Embryonic facial prominence (tissue), 1 donor: ENCODE results near the gene PRKG1.
"Not testable (repeated sequence)": the region's sequence is repeated elsewhere in the genome, so short reads cannot be mapped to it uniquely, and the experiment has no call there.

Source experiments
- DNase-seq: peaks from one replicate; pipeline ENCODE4 v3.0.0-alpha.2; 2016; ENCODE audit errors: extremely low spot score

The PRKG1 gene

DNA sequence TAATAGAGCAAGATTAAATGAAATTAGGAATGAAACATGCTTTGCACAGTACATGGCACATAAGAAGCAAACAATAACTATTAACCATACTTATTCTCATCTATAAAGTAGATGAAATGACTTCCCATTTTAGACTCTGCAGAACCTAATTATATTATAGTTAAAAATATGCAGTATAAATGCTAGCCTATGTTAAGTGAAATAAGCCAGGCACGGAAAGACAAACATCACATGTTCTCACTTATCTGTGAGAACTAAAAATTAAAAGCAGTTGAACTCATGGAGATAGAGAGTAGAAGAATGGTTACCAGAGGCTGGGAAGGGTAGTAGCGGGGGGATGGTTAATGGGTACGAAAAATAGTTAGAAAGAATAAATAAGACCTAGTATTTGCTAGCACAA is 247.0 kb downstream of the PRKG1 start:
- DNase-seq = no peak

DNA sequence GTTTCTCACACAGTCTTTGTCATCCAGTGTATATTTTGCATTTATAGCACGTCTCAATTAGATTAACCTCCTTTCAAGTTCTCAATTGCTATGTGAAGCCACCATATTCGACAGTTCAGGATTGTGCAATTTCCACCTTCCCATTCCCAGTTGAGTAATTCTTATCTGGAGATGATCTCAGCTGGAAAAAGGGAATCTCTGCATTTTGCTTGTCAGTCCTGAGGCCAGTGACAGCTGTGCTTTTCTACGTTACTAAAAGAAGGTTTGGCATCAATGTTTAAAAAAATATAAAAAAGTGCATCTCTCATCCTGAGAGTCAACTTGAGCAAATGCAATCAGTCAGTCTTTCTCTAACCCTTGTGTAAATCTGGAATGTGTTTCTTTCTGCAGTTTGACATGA is 247.7 kb downstream of the PRKG1 start:
- no peak for DNase-seq

DNA sequence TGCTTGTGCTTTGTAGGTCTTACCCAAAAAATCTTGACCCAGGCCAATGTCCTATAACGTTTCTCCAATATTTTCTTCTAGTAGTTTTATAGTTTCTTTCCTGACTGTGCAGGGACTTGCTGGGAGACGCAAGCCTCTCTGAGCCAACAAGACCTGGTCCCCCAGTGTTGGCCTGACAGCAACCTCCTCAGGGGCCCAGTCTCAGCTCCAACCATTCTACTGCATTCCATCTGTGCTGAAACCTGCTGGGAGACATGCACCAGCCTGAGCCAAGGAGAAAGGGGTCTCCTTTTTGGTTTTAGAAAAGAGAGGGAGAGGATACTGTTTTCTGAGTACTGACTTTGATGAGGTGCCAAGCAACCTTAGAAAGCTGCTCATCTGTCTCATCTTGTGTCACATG is 251.4 kb downstream of the PRKG1 start:
- no peak for DNase-seq

DNA sequence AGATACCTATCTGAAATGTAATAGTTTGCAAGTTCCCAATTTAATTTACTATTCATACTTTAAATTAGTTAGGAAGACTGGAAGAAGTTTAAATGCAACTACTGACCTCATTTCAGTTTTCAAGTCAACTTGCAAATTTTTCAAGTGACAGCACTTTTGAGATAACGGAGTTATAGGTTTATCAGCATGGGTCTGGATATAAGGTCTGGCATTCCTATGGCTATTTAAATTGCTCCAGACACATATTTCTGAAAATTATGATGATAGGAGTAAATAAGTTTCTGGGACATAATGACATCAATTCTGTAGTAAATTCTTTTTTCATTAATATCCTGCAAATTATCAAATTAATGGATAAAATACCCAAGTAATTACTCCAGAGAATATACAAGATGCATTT is 251.9 kb downstream of the PRKG1 start:
- no peak for DNase-seq

DNA sequence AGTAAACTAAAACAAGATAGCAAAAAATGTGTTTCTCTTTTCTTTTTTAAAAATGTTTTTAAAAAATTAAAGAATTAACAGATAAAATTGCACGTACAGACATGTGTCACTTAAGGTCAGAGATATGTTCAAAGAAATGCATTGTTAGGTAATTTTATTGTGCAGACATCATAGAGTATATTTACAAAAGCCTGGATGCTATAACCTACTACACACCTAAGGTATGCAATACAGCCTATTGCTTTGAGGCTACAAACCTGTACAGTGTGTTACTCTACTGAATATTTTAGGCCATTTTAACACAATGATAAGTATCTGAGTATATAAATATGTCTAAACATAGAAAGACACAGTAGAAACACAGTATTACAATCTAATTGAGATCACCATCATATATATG is 253.1 kb downstream of the PRKG1 start:
- no peak for DNase-seq

DNA sequence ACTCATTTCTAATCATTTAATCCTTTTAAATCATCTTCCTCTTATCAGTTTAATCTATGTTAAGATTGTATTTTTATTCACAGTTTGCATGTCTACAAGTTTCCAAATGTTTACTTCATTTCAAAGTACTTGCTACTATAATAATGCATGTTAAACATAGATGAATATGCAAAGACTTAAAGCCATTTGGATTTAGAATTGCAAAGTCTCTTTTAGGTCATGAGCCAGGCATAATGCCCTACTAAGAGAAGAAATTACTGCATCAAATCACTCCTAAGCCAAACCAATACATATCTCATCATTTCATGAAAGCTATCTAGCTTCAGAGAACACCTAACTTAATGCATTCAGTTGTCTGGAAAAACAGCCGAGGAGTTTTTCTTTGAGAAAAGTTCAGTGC is 266.1 kb downstream of the PRKG1 start:
- no peak for DNase-seq

DNA sequence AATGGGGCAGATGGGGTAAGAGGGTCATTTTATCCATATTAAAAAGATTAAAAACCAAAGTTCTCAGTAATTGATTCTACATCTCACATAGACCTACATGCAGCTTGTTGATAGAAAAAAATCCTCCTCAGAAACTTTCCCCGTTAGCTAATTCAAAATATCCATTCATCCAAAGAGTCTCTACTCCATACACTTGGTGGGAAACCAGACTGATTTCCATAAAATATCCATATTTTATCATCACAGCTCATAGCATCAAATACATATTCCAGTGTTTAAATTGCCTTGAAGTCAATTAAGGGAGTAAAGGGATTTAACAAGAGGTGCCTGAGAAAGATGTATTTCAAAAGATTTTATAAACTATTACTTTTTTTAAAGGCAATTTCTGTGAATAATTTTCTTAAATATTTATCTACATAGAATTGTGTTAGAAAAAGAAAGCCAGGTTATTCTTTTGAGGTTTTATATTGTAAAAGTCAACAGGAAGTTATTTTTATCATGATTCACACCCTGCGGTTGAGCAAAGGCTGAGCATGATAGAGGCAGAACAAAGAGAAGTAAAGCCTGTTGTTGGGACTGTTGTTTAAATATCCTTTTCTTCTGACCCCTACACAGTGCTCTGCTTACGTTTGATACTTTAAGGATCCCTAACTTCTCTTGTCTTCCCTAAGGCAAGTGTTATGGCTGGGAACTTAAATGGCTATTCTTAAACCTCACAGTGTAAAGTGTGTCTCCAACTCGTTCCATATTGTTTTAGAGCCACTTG is 266.7 kb downstream of the PRKG1 start:
- DNase-seq = no peak

DNA sequence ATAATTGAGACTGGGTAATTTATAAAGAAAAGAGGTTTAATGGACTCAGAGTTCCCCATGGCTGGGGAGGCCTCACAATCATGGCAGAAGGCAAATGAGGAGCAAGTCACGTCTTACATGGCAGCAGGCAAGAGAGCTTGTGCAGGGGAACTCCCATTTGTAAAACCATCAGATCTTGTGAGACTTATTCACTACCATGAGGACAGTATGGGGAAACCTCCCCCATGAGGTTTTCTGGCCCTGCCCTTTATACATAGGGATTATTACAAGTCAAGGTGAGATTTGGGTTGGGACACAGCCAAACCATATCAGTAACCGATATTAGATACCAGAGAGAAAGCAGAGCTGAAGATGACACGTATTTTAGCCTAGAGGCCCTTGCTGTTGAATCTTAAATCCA is 267.5 kb downstream of the PRKG1 start:
- DNase-seq = not testable (repeated sequence)

DNA sequence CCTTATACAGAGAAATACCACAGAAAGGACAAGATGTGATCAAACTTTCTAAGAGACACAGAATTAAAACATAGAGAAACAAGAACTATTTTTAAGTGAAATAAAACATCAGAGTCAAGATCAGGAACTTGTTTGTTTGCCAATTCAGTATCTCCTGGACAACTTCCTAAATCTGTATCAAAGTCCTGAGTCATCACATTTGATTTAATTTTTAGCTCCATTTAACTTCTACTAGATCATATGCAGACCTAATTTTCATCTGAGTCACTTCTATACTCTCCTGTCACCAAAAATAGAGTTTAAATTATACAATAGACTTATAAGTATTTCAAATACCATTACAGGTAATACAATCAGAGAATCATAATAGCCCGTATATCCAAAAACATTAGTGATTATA is 268.1 kb downstream of the PRKG1 start:
- DNase-seq = no peak

DNA sequence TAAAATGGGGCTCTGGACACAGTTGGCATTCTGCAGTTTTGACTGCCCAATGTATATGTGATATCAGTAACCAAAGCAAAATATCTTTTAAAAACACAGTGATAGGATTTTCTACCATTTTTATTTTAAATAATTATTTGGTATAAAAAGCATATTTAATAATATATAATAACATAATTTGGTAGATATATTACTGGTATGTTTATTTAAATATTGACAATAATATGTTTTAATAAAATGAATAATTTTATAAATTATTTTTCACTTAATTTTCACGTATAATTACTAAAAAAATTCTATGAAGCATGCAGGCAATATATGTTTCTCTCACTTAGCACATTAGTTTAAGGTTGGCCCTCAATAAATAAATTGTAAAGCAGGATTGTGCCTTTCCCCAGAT is 269.1 kb downstream of the PRKG1 start:
- DNase-seq = no peak

DNA sequence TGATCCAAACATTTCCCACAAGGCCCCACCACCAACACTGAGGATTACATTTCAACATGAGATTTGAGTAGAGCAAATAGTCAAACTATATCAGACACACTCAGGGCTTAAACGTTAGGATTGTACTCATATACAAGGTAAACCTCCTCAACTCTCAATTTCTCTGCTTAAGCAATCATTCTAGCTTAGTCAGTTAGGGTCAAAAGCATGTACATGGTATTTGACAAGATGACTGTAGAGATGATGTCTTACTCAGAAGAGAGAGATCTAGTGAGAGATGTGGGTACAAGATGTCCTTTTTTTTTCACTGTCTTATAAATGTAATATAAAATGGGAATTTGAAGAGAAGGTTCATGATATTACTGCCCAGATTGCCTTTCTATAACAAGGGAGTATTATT is 270.1 kb downstream of the PRKG1 start:
- DNase-seq = no peak

DNA sequence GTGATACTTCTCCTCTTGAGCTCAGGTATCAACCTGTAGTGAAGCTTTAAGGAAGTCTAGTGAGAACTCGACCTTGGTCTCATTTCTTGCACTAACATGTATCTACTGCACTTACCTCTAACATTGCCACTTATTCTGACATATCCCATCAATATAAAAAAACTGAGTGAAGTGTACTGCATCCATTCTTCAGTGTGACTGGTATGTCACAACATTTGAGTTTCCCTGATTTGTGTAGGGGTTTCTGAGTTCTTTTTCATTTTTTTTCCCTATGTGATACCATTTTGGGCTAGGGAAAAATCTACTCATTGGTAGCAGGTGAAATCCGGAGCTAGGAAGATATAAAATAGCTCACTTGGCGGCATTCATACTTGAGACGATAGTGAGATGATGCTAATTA is 274.3 kb downstream of the PRKG1 start:
- DNase-seq = no peak

DNA sequence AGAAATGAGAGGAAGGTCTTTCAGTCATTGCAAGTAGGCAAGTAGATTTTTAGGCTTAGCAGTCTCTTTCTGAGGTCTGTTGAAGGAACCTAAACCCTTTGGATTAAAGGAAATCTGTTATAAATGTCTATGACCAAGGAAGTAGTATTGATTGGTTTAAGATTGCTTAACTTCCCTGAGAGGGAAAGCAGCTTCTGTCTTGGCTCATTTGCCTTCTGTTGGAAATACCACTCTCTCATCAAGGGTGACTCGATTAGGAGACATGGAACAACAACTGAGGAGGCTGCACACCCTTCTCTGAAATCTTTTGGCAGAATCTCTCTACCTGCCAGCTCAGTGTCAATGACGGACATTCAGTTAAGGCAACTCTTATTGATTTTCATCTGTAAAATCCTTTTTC is 282.9 kb downstream of the PRKG1 start:
- DNase-seq = no peak

DNA sequence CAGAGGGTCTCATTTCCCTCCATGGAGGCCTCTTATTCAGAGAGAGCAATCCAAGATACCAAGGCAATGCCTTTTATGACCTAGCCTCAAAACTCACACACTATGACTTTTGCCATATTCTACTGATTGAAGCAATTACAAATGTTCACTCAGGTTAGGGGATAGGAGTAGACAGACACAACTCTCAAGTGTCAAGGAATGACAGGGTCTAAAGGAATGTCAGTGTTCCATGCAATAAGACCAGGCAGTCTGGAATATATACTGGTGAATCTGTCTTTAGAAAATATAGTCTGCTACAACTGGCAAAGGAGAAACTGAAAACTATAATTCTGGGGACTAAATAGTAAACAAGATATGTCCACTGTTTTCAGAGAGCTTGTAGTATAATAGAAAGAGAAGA is 283.9 kb downstream of the PRKG1 start:
- no peak for DNase-seq

DNA sequence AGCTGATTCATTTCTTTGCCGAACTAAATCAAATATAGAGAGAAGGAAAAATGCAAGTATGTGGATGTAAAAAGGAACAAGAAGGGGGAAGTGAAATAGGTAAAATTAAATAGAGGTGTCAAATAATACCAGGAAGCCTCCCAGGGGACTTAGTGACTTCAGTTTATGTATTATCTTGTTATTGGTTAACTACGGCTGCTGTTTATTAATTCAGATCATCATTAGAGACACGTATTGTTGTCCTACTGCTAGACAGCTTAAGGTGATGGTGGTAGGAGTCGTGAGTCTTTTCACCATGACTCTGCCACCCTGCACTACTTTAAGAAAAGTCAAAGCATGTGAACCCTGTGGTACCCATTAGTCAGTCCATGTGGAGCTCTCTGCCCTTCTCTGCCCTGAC is 289.1 kb downstream of the PRKG1 start:
- DNase-seq = no peak

DNA sequence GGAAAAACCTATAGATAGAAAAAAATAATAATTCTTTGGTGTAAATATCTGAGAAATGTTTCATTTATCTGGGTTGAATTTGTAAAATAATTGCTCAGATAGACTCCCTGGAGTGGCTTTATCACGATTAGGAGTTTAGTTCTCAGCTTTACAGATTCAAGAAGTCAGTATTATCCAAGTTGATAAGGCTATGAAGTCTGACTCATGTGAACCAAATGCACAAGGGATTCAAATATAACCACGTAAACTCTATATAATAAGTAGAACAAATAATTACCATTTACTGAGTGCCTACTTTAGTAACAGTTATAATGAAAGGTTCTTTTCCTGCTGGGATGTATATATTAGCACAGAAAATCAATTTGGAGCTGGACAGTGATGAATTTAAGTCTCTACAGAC is 290.4 kb downstream of the PRKG1 start:
- no peak for DNase-seq

DNA sequence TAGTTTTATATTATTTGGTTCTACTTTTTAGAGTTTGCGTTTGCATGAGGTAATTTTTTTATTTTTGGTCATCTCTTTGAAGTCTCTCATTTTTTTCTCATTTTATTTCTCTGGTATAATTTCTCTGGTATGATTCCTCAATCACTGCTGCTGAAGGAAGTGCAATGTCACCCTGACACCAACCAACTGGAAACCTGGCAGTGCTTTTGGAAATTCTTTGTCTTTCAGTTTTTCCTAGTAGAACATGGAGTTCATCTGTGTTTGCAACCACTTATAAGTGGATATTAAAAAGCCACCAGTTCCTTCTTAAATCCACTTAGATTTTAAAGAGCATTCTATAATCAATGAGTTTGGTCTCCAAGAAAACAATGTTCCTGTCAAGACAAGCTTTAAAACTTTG is 291.8 kb downstream of the PRKG1 start:
- DNase-seq = no peak

DNA sequence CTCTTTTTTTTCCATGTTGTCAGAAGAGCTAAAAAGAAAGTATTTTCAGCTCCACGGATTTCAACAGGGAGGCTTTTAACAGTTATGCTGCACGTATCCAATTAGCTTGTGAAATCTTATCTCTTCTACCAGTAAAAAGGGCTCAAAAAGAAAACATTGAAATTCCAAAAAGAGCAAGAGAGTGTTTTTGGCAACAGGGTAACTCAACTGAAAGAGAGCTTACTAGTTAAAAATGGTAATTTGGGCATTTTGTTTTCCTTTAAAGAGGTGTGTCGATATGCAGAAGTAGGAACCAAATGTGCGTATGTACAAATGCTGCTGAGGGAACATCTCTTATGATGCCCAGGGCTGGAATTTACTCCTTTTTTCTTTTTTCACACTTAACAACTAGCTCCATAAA is 292.8 kb downstream of the PRKG1 start:
- no peak for DNase-seq

DNA sequence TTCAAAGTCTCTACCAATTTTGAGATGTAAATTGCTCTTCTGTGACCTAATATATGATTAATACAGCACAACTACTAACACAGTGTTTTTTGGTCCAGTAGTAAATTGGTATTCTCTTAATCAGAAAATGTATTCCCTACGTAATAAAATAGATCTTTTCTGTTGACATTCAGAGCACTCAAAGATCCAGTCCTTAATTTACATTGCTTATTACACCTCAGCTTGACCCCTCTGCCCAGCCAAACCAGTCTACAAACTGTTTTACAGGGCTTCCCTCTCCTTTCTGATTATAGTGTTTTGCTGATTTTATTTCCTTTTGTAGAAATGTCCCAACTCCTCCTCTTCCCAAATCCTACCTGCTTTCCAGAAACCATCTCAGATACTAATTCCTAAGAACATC is 293.4 kb downstream of the PRKG1 start:
- no peak for DNase-seq

DNA sequence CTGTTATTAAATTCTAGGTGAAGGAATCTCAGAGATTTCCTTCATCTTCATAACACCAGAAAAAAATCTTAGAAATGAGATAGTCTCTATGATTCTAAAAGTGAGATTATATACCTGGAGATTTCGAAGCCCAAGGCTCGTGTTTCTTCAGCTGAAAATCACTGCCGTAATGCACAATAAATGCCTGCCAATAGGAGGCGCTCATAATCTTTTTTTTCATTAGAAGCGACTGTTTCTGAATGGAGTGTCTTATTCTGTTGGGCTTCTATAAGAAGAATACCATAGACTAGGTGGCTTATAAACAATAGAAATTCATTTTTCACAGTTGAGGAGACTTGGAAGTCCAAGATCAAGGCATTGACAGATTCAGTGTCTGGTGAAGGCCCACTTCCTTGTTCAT is 294.7 kb downstream of the PRKG1 start:
- no peak for DNase-seq

DNA sequence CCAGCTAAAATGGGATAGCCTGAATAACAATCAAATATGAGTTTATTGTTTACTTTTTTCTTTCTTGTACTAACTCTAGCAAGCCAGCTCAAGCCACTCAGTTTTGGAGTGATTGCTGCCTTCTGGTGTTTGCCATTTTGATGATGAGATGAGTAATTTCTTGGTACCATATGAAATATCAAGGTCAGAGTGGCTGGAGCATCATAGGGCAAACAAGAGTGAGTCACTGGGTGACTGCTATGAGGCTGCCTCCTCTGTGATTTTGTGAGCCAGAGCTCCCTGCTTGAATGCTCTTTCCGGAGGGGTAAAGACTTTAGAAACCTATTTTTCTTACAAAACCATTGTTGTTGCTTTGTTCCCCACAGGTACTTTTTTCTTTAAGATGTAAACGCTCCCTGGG is 295.6 kb downstream of the PRKG1 start:
- DNase-seq = no peak

DNA sequence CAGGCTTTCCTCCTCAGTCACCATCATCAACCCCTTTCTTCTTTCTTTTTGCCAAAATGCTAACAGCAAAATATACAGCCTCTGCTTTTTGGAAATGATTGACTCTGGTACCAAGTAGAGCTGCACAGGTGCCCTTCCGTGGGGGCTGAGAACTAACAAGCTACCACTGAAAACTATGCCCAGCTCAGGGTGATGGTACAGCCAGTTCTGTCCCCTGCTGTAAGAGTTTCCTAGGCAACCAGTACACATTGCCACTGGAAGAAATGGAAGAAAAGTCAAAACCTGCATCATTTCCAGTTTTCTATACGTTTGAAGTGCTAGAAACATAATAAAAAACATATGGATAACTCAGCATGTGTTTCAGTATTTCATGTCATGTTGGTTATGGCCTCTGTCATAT is 297.5 kb downstream of the PRKG1 start:
- no peak for DNase-seq

DNA sequence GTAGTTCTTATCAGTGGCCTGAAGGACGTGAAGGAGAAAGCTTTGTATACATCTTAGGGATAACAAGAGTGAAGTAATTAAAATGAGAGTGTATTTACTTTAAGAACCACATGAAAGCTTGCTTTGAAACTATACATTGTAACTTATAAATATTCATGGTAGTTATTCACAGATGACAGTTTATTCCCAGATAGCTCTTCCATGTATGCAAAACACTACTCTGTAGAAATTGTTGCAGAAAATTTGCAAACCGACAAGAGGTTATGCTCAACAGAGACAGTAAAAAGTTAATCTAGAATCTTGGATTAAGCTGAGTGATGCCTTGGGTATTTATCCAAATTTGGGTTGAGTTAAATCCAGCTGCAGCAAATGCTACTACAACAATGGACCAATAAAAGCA is 301.5 kb downstream of the PRKG1 start:
- DNase-seq = no peak
